Stomach (tissue), 9 donors: Measurements from ENCODE around the gene TCFL5. TPM values are rescaled to one million over a fixed set of nuclear protein-coding genes. Genes with fewer than 3 reads are reported as not detected.

ENCODE experiments used
- DNase-seq, 2 donors: peaks; one replicate each; pipeline versions ENCODE4 v3.0.0 to v3.0.0-alpha.2; 2013 to 2019
- H3K27ac ChIP-seq, 5 donors: fragments of 200-600 bp in 4 of 5; sonication (generic) in 4 of 5; one replicate each; pipeline ENCODE4 v1.5.1; 2013 to 2019; ENCODE audit warnings: mild to moderate bottlenecking in 1 of 5, moderate library complexity in 1 of 5
- H3K27me3 ChIP-seq, 3 donors: fragments of 200-600 bp; sonication (generic); one replicate each; pipeline ENCODE4 v1.5.1; 2017 to 2019; ENCODE audit warnings: mixed run types in 1 of 3
- H3K36me3 ChIP-seq, 4 donors: fragments of 200-600 bp; sonication (generic); 1 replicate in 3 of 4; 2 replicates in 1 of 4; pipeline ENCODE4 v1.5.1; 2016 to 2019
- H3K4me1 ChIP-seq, 4 donors: fragments of 200-600 bp; sonication (generic); one replicate each; pipeline ENCODE4 v1.5.1; 2016 to 2019
- H3K4me3 ChIP-seq, 4 donors: fragments of 200-600 bp; sonication (generic) in 3 of 4; one replicate each; pipeline ENCODE4 v1.5.1; 2016 to 2019; ENCODE audit warnings: mild to moderate bottlenecking in 1 of 4
- H3K9me3 ChIP-seq, 4 donors: fragments of 200-600 bp; sonication (generic); one replicate each; pipeline ENCODE4 v1.5.1; 2016 to 2019
- CTCF ChIP-seq, 7 experiments: fragments of 450-650 bp in 4 of 7; fragments of 200-600 bp in 3 of 7; sonication (generic) in 3 of 7; IDR thresholded peaks; one replicate each; pipeline ENCODE4 v1.5.1; 2016 to 2019; ENCODE audit warnings: antibody characterized with exemption in 7 of 7, control low read depth in 2 of 7, mild to moderate bottlenecking in 1 of 7
- EP300 ChIP-seq: sonication (generic); formaldehyde crosslinking; IDR thresholded peaks from one replicate; pipeline ENCODE4 v1.6.1; 2017; ENCODE audit warnings: antibody characterized with exemption
- POLR2A ChIP-seq, 4 donors: fragments of 450-650 bp; IDR thresholded peaks; one replicate each; pipeline ENCODE4 v1.6.1; 2016; ENCODE audit warnings: antibody characterized with exemption in 4 of 4, control low read depth in 2 of 4, mild to moderate bottlenecking in 1 of 4, moderate library complexity in 1 of 4
- POLR2AphosphoS5 ChIP-seq, 3 donors: sonication (generic); formaldehyde crosslinking; IDR thresholded peaks; one replicate each; pipeline ENCODE4 v1.6.1; 2016; ENCODE audit warnings: antibody characterized with exemption in 3 of 3
- WGBS, 5 donors: extraction: QIAGEN DNeasy Blood & Tissue Kit in 3 of 5; methylation state at CpG; one replicate each; pipeline versions ENCODE4 v1.1.5 to v1.1.7; 2013 to 2018; 5-methylcytosine and 5-hydroxymethylcytosine counted together
- intact Hi-C: fragments of 100-400 bp; cut with DNase I; formaldehyde crosslinking; loops from one replicate; pipeline ENCODE4 v1.15.1; 2023; ENCODE audit warnings: low total_unique reads
- polyA plus RNA-seq, 3 donors: library from polyadenylated mRNA; stranded (reverse); fragments of 200-250 nt; gene quantifications; one replicate each; pipeline ENCODE4 v1.2.3, GENCODE V29; 2013
- total RNA-seq, 5 donors: library from RNA; depleted of rRNA; stranded (reverse); fragments of >200 nt; gene quantifications; one replicate each; pipeline versions ENCODE4 v1.1.0 to v1.2.3, GENCODE V29; 2014 to 2016
- donor health status: healthy with polysubstance abuse.
- donor health status: Bipolar disorder and iron deficiency.
- donor health status: healthy.

Gene TCFL5
- total and polyA plus RNA-seq, 8 donors: 3.0 to 29.5 (median 5.7) TPM

- WGBS, 5 donors: 72 to 83% (median 74%) methylated on average over 6 to 7 of the region's 7 CpGs
- Histone ChIP-seq H3K9me3 (no peaks in the 10 kb centered on the region), H3K27ac (no peak overlapping the region), H3K27me3 (peaks cover 5 to 46% (median 17%) of the 10 kb centered on the region in 3 donors), H3K36me3 (no peaks in the 10 kb centered on the region), H3K4me3 (no peak overlapping the region), H3K4me1 (peaks cover 23 to 51% (median 41%) of the 10 kb centered on the region in 4 donors)
- intact Hi-C loops: no loop called here
- DNase-seq: no peak
- TF ChIP-seq POLR2AphosphoS5 (IDR thresholded peaks at IDR 0.05) (no peak), CTCF (IDR thresholded peaks at IDR 0.05) (no peak)
Measured at GRCh38 chr20:62822239-62822787, 39.3 kb downstream of the TCFL5 start.

GRCh38 chr20:62821726-62822210 lies 39.9 kb downstream of the TCFL5 start:
- Histone ChIP-seq H3K36me3 (no peaks in the 10 kb centered on the region), H3K9me3 (no peaks in the 10 kb centered on the region), H3K27me3 (peaks cover 11 to 51% (median 22%) of the 10 kb centered on the region in 3 donors), H3K4me3 (no peak overlapping the region), H3K27ac (no peak overlapping the region), H3K4me1 (peaks cover 27 to 56% (median 46%) of the 10 kb centered on the region in 4 donors)
- 88 to 92% (median 88%) methylated on average over 8 to 12 of the region's 12 CpGs for WGBS, 5 donors
- TF ChIP-seq POLR2AphosphoS5 (IDR thresholded peaks at IDR 0.05) (no peak), CTCF (IDR thresholded peaks at IDR 0.05) (no peak), EP300 (no peak), POLR2A (IDR thresholded peaks at IDR 0.05) (no peak)
- intact Hi-C loops: no loop called here
- no peak for DNase-seq

DNA sequence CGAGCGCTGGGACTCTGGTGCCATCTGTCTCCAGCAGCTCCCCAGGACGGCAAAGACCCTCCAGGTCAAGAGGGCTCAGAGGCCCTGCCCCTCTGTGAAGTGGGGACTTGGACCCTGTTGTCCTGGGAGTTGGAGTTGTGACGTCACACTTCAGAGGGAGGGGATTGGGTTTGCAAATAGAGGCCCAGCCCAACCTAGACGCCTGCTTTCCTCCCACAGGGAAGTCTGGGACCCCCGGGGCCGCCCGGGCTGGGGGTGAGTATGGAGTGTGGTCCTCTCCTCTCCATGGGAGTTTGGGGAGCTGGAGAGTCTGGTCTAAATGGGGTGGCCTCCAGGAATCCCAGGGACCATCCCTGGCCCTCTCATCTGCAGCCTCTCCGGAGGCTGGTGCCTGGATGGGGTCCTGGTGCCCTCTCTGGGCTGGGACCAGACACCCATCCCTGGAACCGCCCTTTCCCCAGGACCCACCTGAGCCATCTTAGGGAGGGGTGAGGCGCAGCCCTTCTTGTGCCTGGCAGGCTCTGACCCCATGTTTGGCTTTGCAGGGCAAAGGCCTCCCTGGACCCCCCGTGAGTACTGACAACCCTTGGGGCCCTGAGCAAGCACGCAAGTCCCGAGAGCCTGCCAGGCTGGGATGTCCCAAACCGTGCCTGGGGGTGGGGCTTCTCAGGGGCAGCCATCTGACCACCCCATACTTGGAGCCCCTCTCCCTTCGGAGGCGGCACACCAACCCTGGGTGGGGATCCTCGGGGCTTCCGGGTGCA lies 40.5 kb downstream of the TCFL5 start:
- no peaks in the 10 kb centered on the region for H3K36me3 ChIP-seq
- 76 to 87% (median 86%) methylated on average over 10 to 19 of the region's 19 CpGs for WGBS, 5 donors
- intact Hi-C loops: no loop called here
- no peak overlapping the region for H3K27ac ChIP-seq
- H3K27me3 ChIP-seq: peaks cover 15 to 57% (median 28%) of the 10 kb centered on the region in 3 donors
- H3K4me3 ChIP-seq: no peak overlapping the region
- no peaks in the 10 kb centered on the region for H3K9me3 ChIP-seq
- no peak for TF ChIP-seq POLR2AphosphoS5 (IDR thresholded peaks at IDR 0.05)
- no peak for TF ChIP-seq EP300
- no peak for TF ChIP-seq POLR2A (IDR thresholded peaks at IDR 0.05)
- no peak for TF ChIP-seq CTCF (IDR thresholded peaks at IDR 0.05)
- no peak for DNase-seq
- peaks cover 34 to 62% (median 52%) of the 10 kb centered on the region in 4 donors for H3K4me1 ChIP-seq

DNA sequence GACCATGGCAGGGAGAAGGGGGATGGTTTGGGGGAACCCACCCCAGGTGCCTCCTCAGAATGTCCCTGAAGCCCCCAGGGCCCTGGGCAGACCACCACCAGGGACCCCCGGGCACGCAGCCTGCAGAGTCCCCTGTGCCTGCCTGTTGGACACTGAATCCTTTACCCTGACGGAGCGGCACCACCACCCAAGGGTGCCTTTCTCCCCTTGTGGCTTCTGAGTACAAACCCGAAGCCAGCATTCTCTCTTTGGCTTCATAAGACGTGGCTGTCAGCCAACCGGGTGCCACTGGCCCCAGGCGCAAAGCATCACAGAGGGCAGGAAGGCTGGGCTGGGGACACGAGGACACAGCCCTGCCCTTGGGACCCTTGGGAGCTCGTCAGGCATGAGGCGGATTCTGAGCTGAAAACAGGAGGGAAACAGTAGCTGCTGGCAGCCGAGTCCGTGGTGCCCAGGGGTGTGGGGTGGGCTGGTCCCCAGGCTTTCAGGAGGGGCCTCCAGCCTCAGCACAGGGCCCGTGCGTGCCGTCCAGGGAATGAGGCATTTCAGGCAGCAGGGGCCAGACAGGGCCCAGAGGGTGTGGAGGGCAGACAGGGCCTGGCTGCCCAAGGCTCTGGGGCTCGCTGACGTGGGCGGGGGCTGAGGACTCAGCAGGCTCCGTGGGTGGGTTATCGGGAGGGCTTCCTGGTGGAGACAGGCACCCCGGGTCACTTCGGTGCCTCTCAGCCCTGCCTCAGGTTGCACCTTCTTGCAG lies 41.2 kb downstream of the TCFL5 start:
- Histone ChIP-seq H3K4me1 (peaks cover 39 to 70% (median 60%) of the 10 kb centered on the region in 4 donors), H3K27ac (peak overlapping the region in 1 of 5 donors; percentile 53), H3K4me3 (no peak overlapping the region), H3K9me3 (no peaks in the 10 kb centered on the region), H3K36me3 (no peaks in the 10 kb centered on the region), H3K27me3 (peaks cover 22 to 65% (median 36%) of the 10 kb centered on the region in 3 donors)
- peak in 1 of 2 donors; percentile 62 for DNase-seq
- 54 to 66% (median 60%) methylated on average over 15 to 23 of the region's 23 CpGs for whole genome bisulfite sequencing, 5 donors
- TF ChIP-seq POLR2AphosphoS5 (IDR thresholded peaks at IDR 0.05): no peak
- no peak for TF ChIP-seq EP300
- TF ChIP-seq POLR2A (IDR thresholded peaks at IDR 0.05): no peak
- no peak for TF ChIP-seq CTCF (IDR thresholded peaks at IDR 0.05)
- intact Hi-C loops: no loop called here
